22Rv1 (cell line): Measurements from ENCODE around the gene XPO5.

ENCODE experiments used
- ZFX ChIP-seq: fragments of 450-650 bp; IDR thresholded peaks from 2 replicates; pipeline ENCODE4 v1.6.1; 2017; ENCODE audit warnings: antibody characterized with exemption, borderline replicate concordance
- TF ChIP-seq, protein P1 (sequence below): fragments of 450-650 bp; IDR thresholded peaks from 2 replicates; pipeline ENCODE4 v1.5.1; 2017; ENCODE audit warnings: mild to moderate bottlenecking

DNA sequence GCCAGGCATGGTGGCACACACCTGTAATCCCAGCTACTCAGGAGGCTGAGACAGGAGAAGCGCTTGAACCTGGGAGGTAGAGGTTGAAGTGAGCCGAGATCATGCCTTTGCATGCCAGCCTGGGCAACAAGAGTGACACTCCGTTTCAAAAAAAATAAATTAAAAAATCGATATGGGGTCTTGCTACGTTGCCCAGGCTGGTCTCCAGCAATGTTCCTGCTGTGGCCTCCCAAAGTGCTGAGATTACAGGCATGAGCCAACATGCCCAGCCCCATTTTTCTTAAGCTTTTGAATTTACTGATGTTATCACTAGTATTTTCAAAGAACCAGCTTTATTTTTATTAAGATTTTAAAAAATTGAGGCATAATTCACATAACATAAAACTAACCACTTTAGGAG, 35.3 kb downstream of the XPO5 start:
- TF ChIP-seq, protein P1, sequence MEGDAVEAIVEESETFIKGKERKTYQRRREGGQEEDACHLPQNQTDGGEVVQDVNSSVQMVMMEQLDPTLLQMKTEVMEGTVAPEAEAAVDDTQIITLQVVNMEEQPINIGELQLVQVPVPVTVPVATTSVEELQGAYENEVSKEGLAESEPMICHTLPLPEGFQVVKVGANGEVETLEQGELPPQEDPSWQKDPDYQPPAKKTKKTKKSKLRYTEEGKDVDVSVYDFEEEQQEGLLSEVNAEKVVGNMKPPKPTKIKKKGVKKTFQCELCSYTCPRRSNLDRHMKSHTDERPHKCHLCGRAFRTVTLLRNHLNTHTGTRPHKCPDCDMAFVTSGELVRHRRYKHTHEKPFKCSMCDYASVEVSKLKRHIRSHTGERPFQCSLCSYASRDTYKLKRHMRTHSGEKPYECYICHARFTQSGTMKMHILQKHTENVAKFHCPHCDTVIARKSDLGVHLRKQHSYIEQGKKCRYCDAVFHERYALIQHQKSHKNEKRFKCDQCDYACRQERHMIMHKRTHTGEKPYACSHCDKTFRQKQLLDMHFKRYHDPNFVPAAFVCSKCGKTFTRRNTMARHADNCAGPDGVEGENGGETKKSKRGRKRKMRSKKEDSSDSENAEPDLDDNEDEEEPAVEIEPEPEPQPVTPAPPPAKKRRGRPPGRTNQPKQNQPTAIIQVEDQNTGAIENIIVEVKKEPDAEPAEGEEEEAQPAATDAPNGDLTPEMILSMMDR: no peak
- no peak for TF ChIP-seq ZFX
